SH-SY5Y (cell line): ENCODE measurements around the gene BICD2.

Experiments used
- GATA2 ChIP-seq: IDR thresholded peaks from 2 replicates; pipeline ENCODE4 v1.6.1; 2011; ENCODE audit warnings: mild to moderate bottlenecking, low read depth, low read length
- GATA3 ChIP-seq: IDR thresholded peaks from 2 replicates; pipeline ENCODE4 v1.6.1; 2011; ENCODE audit warnings: low read depth, mild to moderate bottlenecking, low read length, moderate library complexity

DNA sequence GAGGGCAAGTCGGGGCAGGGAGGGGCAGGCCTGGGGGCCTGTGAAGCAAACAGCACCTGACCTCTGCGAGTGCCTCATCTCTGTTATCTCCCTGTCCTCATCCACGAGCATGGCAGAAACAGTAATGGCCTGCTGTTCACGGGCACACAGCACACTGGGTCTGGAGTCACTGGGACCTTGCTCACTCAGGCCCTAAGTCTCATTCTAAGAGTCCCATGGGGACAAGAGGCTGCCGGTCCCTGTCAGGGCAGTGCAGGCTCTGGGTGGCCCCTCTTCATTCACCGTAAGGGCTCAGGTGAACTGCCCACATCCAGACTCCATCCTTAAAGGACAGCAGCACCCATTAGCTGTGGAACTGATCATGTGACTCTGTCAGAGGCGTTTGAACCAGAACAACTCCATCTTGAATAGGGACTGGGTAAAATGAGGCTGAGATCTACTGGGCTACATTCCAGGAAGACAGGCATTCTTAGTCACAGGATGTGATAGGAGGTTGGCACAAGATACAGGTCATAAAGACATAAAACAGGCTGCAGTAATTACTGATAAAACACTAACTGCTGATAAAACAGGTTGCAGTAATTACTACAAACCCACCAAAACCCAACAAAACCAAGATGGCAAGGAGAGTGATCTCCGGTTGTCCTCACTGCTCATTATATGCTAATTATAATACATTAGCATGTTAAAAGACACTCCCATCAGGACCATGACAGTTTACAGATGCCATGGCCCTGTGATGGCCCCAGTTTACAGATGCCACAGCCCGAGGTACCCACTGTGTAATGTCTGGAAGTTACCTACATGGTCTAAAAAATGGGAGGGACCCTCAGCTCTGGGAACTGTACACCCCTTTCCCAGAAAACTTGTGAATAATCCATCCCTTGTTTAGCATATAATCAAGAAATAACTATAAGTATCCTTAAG, 28.7 kb downstream of the BICD2 start:
- no peak for TF ChIP-seq GATA2
- TF ChIP-seq GATA3: no peak
